Measurements from ENCODE around the gene MTOR. TPM values are rescaled to one million over a fixed set of nuclear protein-coding genes. Genes with fewer than 3 reads are reported as not detected.

MTOR gene
- total and polyA plus RNA-seq, 2 donors (not counting 1 experiment from before 2014, with no cell fraction given), result 30.7 to 50.7 TPM

- H3K9me3 Mint-ChIP-seq (ENCODE audit: insufficient read depth), result no peaks in the 10 kb centered on the region
- no peak for TF ChIP-seq EZH2 (IDR thresholded peaks at IDR 0.05; ENCODE audit: borderline replicate concordance, insufficient read depth, low read depth, low read length, poor library complexity, severe bottlenecking)
- TF ChIP-seq CTCF (IDR thresholded peaks at IDR 0.05), result no peak
- CTCF ChIA-PET, result interaction anchor here (1.1 to 4.9 kb wide), 4 partner anchors 11 to 190 kb away, joined by 3 to 29 read pairs (median 4); no protein-coding TSS in a partner anchor
- peak overlapping the region; percentile 33 to 72 for H3K27ac ChIP-seq (ENCODE audit: low read length in 2 of 2)
- peak overlapping the region; percentile 70 for H3K4me3 Mint-ChIP-seq
- DNase-seq, result peak; percentile 54
- no peaks in the 10 kb centered on the region for H3K27me3 ChIP-seq (replicated peaks in 1 of 4; ENCODE audit: control extremely low read depth in 1 of 4, control insufficient read depth in 3 of 4, insufficient read depth in 4 of 4, low read length in 3 of 4)
- ATAC-seq (ENCODE audit: low read depth), result peak; percentile 77
- intact Hi-C loops (cut with micrococcal nuclease), result no loop called here
- H3K27me3 Mint-ChIP-seq, result no peaks in the 10 kb centered on the region
- H3K4me1 Mint-ChIP-seq, result peaks cover 51% of the 10 kb centered on the region
- peak overlapping the region; percentile 39 for H3K9ac ChIP-seq (ENCODE audit: low read length)
- peak overlapping the region; percentile 82 for H3K27ac Mint-ChIP-seq
- WGBS (ENCODE audit: insufficient coverage), result 98% methylated on average over 7 of the region's 10 CpGs
- peak overlapping the region in 2 of 5 experiments; percentile 21 to 42 for H3K4me3 ChIP-seq (ENCODE audit: control extremely low read depth in 1 of 5, extremely low read depth in 1 of 5, insufficient read depth in 1 of 5, low read depth in 2 of 5, low read length in 4 of 5)
- peak overlapping the region; percentile 64 for H3K4me2 ChIP-seq (replicated peaks; ENCODE audit: low read depth, low read length, poor library complexity, severe bottlenecking)
- H3K4me1 ChIP-seq (ENCODE audit: control insufficient read depth in 2 of 2, insufficient read depth in 2 of 2, low read length in 2 of 2), result peaks cover 41 to 43% of the 10 kb centered on the region in 2 donors
- no peaks in the 10 kb centered on the region for H4K20me1 ChIP-seq (ENCODE audit: control insufficient read depth, insufficient read depth, low read length, poor library complexity, severe bottlenecking)
- no peaks in the 10 kb centered on the region for H3K9me3 ChIP-seq (ENCODE audit: control extremely low read depth in 1 of 3, control insufficient read depth in 2 of 3, insufficient read depth in 1 of 3, low read length in 2 of 3)
- H2AFZ ChIP-seq (ENCODE audit: insufficient read depth, low read depth, low read length, poor library complexity, severe bottlenecking), result no peak overlapping the region
- peaks cover 5 to 49% of the 10 kb centered on the region in 2 experiments for H3K36me3 ChIP-seq (replicated peaks in 1 of 2; ENCODE audit: control extremely low read depth in 1 of 2, control insufficient read depth in 1 of 2, extremely low read depth in 1 of 2, insufficient read depth in 2 of 2, low read length in 1 of 2)
- POLR2A ChIA-PET, result interaction anchor here (0.7 to 1.0 kb wide), 2 partner anchors 11 to 510 kb away, joined by 4 read pairs; no protein-coding TSS in a partner anchor
- no peaks in the 10 kb centered on the region for H3K79me2 ChIP-seq (ENCODE audit: control insufficient read depth, insufficient read depth, low read length)
Observed at GRCh38 chr1:11227106-11228077, 35.0 kb downstream of the MTOR start.
